Lower lobe of right lung (tissue), 2 donors: ENCODE results near the gene ANK3. TPM values are rescaled to one million over a fixed set of nuclear protein-coding genes. Genes with fewer than 3 reads are reported as not detected.

Experiments used
- ATAC-seq, 2 donors: fragments of 200-7000 bp; cut with Tn5 transposase; one replicate each; pipeline ENCODE4 v1.9.1; 2020 to 2022; ENCODE audit warnings: mild to moderate bottlenecking in 2 of 2, moderate library complexity in 2 of 2
- DNase-seq: peaks from one replicate; pipeline ENCODE4 v3.0.0-alpha.2; 2020
- H3K27ac ChIP-seq: fragments of 200-600 bp; one replicate; pipeline ENCODE4 v1.8.0; 2022
- H3K27me3 ChIP-seq: fragments of 200-600 bp; one replicate; pipeline ENCODE4 v1.8.0; 2022; ENCODE audit warnings: low read depth
- H3K36me3 ChIP-seq: fragments of 200-600 bp; one replicate; pipeline ENCODE4 v1.8.0; 2022; ENCODE audit warnings: mild to moderate bottlenecking
- H3K4me1 ChIP-seq: fragments of 200-600 bp; one replicate; pipeline ENCODE4 v1.8.0; 2022
- H3K4me3 ChIP-seq: fragments of 200-600 bp; one replicate; pipeline ENCODE4 v1.8.0; 2022; ENCODE audit warnings: mild to moderate bottlenecking
- H3K9me3 ChIP-seq: fragments of 200-600 bp; one replicate; pipeline ENCODE4 v1.8.0; 2022
- intact Hi-C: fragments of 100-400 bp; cut with DNase I; formaldehyde crosslinking; loops from one replicate; pipeline ENCODE4 v1.11.0; 2022
- total RNA-seq: library from RNA; stranded (reverse); fragmentation: NEBNext Ultra II Directional; extraction: Animal tissue kit (Norgen Biotek cat#: 25700); gene quantifications from one replicate; pipeline ENCODE4 v1.2.1, GENCODE V29; 2021
- TF ChIP-seq, protein P1 (sequence below): fragments of 200-600 bp; IDR thresholded peaks from one replicate; pipeline ENCODE4 v1.8.0; 2022; ENCODE audit warnings: antibody characterized with exemption, mild to moderate bottlenecking
- donor health status: DM: no; HTN: yes; CAD: no; lungs with severe emphysema.

The ANK3 gene
- total RNA-seq, 1 donor from 2014 or later: 75.9 TPM

DNA sequence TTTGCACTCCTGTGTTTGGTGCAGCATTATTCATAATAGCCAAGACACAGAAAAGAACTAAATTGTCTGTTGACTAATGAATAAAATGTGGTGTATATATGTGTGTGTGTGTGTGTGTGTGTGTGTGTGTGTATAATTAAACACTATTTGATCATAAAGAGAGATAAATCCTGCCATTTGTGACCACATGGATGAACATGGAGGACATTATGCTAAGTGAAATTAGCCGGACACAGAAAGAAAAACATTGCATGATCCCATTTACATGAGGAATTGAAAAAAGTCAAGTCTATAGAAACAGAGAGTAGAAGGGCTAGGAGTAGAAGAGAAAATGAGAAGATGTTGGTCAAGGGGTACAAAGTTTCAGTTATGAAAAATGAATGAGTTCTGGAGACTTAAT is 85.9 kb downstream of the ANK3 start:
- no peak for ATAC-seq

DNA sequence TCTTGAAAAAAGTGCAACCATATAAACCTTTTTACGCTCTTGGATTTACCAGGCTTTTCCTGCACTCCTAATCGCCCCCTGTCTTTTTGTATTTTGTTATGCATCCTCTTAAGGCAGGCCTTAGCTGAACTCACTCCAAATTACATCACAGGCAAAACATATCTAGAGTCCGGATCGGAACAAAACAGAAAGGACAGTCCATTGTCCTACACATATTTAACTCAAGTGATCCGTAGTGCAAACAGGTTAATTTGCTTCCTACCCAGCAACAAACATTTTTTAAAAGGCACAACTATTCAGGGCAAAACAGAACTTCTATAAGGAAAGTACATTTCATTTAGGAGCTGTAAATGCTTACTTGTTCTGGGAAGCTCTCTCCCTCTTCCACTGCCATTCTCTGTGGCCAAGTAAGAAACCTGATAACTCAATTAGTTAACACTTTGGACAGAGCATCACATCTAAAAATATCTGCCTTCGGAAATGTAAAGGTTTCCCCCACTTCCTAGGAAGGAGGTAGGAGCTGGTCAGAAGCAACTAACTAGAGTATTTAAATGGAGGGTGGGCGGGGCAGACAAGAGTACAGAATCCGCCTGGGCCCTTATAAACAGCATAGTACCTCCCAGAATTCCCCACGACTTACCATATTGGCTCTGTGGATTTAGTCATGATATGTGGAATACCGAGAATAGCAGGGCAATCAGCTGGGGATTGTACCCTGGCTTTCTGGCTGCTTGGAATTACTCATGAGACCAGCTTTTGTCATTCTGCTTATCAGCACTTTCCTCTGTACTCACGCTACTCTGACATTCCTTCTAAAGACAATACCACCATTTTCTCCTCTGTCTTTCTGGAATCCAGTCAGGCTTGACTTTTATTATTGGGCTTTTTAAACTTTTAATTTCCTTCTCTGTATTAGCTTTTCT is 89.5 kb downstream of the ANK3 start:
- Histone ChIP-seq H3K4me1 (peaks cover 9% of the 10 kb centered on the region), H3K36me3 (no peaks in the 10 kb centered on the region), H3K4me3 (peak overlapping the region; percentile 17), H3K27ac (no peak overlapping the region), H3K27me3 (no peaks in the 10 kb centered on the region), H3K9me3 (no peaks in the 10 kb centered on the region)
- DNase-seq (no peak), ATAC-seq (peak; percentile 47 to 62)
- intact Hi-C loops: no loop called here
- TF ChIP-seq, protein P1, sequence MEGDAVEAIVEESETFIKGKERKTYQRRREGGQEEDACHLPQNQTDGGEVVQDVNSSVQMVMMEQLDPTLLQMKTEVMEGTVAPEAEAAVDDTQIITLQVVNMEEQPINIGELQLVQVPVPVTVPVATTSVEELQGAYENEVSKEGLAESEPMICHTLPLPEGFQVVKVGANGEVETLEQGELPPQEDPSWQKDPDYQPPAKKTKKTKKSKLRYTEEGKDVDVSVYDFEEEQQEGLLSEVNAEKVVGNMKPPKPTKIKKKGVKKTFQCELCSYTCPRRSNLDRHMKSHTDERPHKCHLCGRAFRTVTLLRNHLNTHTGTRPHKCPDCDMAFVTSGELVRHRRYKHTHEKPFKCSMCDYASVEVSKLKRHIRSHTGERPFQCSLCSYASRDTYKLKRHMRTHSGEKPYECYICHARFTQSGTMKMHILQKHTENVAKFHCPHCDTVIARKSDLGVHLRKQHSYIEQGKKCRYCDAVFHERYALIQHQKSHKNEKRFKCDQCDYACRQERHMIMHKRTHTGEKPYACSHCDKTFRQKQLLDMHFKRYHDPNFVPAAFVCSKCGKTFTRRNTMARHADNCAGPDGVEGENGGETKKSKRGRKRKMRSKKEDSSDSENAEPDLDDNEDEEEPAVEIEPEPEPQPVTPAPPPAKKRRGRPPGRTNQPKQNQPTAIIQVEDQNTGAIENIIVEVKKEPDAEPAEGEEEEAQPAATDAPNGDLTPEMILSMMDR: no peak

More for the DNA sequence above, 85.9 kb downstream of the ANK3 start:
- no peak overlapping the region for H3K27ac ChIP-seq
- TF ChIP-seq, protein P1: no peak
- no peak overlapping the region for H3K4me3 ChIP-seq
- H3K36me3 ChIP-seq: no peaks in the 10 kb centered on the region
- H3K27me3 ChIP-seq: no peaks in the 10 kb centered on the region
- H3K4me1 ChIP-seq: no peaks in the 10 kb centered on the region
- H3K9me3 ChIP-seq: no peaks in the 10 kb centered on the region
- intact Hi-C loops: no loop called here
- DNase-seq: no peak

DNA sequence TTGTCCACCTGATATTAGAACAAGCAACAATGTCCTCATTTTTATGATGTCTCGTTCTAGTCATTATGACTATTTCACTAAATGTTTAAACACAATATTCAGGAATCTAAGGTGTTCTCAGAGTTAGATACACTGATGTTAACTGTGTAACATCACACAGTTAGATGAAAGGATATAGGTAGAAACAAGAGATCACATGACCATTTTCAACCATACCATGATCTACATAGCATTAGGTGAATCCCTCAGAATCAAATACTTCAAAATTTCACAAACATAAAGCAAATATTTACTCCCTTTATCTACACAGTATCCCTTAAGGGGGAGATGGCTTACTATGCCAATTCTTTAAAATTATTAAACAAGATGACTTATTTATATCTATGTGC is 90.3 kb downstream of the ANK3 start:
- intact Hi-C loops: no loop called here
- DNase-seq: no peak
- Histone ChIP-seq H3K27me3 (no peaks in the 10 kb centered on the region), H3K36me3 (no peaks in the 10 kb centered on the region), H3K4me3 (no peak overlapping the region), H3K27ac (no peak overlapping the region), H3K9me3 (no peaks in the 10 kb centered on the region), H3K4me1 (peaks cover 9% of the 10 kb centered on the region)
- TF ChIP-seq, protein P1: no peak
- no peak for ATAC-seq

- Histone ChIP-seq H3K27ac (no peak overlapping the region), H3K9me3 (no peaks in the 10 kb centered on the region), H3K4me3 (no peak overlapping the region), H3K27me3 (no peaks in the 10 kb centered on the region), H3K36me3 (no peaks in the 10 kb centered on the region), H3K4me1 (peaks cover 9% of the 10 kb centered on the region)
- TF ChIP-seq, protein P1: no peak
- DNase-seq: no peak
- intact Hi-C loops: no loop called here
- ATAC-seq: no peak
Observed at GRCh38 chr10:60298408-60299389, 91.0 kb downstream of the ANK3 start.

DNA sequence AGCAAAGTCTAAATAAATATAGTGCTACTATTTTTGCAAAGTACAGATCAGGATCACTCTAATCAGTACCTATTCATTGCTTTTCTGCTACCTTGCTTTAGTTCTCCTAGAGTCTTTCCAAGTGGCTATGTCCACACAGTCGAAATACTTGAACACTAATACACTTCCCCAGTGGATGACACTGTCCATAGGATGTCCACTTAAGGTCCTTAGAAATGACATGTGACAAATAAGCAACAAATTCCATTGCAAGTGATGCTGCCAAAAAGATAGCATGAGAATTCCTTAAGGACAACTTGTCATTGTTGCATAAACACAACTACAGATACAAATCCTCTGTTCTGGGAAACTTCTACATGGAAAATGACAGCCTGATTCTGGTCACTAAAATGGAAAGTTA is 93.6 kb downstream of the ANK3 start:
- TF ChIP-seq, protein P1: no peak
- H3K27ac ChIP-seq: no peak overlapping the region
- intact Hi-C loops: no loop called here

More for the DNA sequence above, 93.6 kb downstream of the ANK3 start:
- Histone ChIP-seq H3K4me1 (peaks cover 19% of the 10 kb centered on the region), H3K36me3 (no peaks in the 10 kb centered on the region), H3K9me3 (no peaks in the 10 kb centered on the region), H3K27me3 (no peaks in the 10 kb centered on the region), H3K4me3 (no peak overlapping the region)
- DNase-seq: no peak
- peak in 1 of 2 donors; percentile 34 for ATAC-seq
